DND-41 (cell line): ENCODE results near the gene REV3L.
"Not testable (repeated sequence)": the region's sequence is repeated elsewhere in the genome, so short reads cannot be mapped to it uniquely, and the experiment has no call there.

Experiments used
- ATAC-seq: fragments of 200-7000 bp; cut with Tn5 transposase; 3 replicates; pipeline ENCODE4 v1.9.1; 2021; ENCODE audit warnings: low read depth; ENCODE audit not compliant: insufficient read depth
- DNase-seq: peaks from one replicate; pipeline ENCODE4 v3.0.0-alpha.2; 2020
- H2AFZ ChIP-seq: 2 replicates; pipeline ENCODE4 v1.6.0; 2012; ENCODE audit warnings: low read depth, low read length
- H3K27ac ChIP-seq: 2 replicates; pipeline ENCODE4 v1.5.1; 2012; ENCODE audit warnings: low read length, inconsistent platforms
- H3K27me3 ChIP-seq: fragments of 200-600 bp; sonication (generic); 2 replicates; pipeline ENCODE4 v1.6.0; 2012; ENCODE audit warnings: low read length, mild to moderate bottlenecking, inconsistent platforms; ENCODE audit not compliant: insufficient read depth, poor library complexity
- H3K36me3 ChIP-seq: 2 replicates; pipeline ENCODE4 v1.5.1; 2012; ENCODE audit warnings: low read length, inconsistent platforms; ENCODE audit not compliant: insufficient read depth
- H3K4me1 ChIP-seq: 2 replicates; pipeline ENCODE4 v1.5.1; 2012; ENCODE audit warnings: mild to moderate bottlenecking, low read length; ENCODE audit not compliant: insufficient read depth
- H3K4me2 ChIP-seq: 2 replicates; pipeline ENCODE4 v1.6.0; 2012; ENCODE audit warnings: mild to moderate bottlenecking, moderate library complexity, low read length, inconsistent platforms; ENCODE audit not compliant: insufficient read depth
- H3K4me3 ChIP-seq, 2 experiments: fragments of 200-600 bp in 1 of 2; shearing (Covaris generic) in 1 of 2; 2 replicates each; pipeline ENCODE4 v1.5.1; 2012 to 2016; ENCODE audit warnings: inconsistent platforms in 2 of 2, low read length in 2 of 2, mild to moderate bottlenecking in 2 of 2, low read depth in 1 of 2, moderate library complexity in 1 of 2
- H3K79me2 ChIP-seq: 2 replicates; pipeline ENCODE4 v1.6.0; 2012; ENCODE audit warnings: low read length, inconsistent platforms; ENCODE audit not compliant: insufficient read depth
- H3K9ac ChIP-seq: 2 replicates; pipeline ENCODE4 v1.6.0; 2012; ENCODE audit warnings: low read depth, mild to moderate bottlenecking, inconsistent platforms, low read length, moderate library complexity
- H3K9me3 ChIP-seq: 2 replicates; pipeline ENCODE4 v1.5.1; 2012; ENCODE audit warnings: low read length, moderate library complexity, mild to moderate bottlenecking, inconsistent platforms; ENCODE audit not compliant: insufficient read depth, severe bottlenecking
- H4K20me1 ChIP-seq: 2 replicates; pipeline ENCODE4 v1.6.0; 2012; ENCODE audit warnings: low read length; ENCODE audit not compliant: insufficient read depth
- EZH2 ChIP-seq: IDR thresholded peaks from 3 replicates; pipeline ENCODE4 v1.6.1; 2012; ENCODE audit warnings: borderline replicate concordance, low read depth, mild to moderate bottlenecking, moderate library complexity, low read length, inconsistent platforms; ENCODE audit not compliant: severe bottlenecking
- TF ChIP-seq, protein P1 (sequence below): IDR thresholded peaks from 2 replicates; pipeline ENCODE4 v1.5.1; 2012; ENCODE audit warnings: borderline replicate concordance, low read length, moderate library complexity, mild to moderate bottlenecking; ENCODE audit not compliant: poor library complexity, severe bottlenecking; ENCODE audit errors: extremely low read depth

REV3L gene

DNA sequence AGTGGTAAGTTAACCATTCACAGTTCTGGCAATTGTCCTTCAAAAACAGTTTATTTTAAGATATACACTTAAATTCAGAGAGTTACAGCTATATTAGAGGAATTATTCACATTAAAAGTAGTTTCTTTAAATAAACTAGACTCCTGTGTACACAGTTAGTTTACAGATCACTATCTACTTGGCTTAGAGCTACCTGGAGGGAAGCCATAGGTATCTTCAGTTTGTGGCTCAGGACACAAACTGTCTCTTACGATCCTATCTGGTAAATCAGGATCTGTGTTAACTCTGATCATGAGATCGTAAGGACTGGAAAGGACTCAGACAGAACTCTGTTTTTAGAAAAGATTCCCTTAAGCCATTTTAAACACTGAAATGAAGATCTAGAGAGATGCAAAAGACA lies 160.9 kb downstream of the REV3L start:
- H3K4me2 ChIP-seq: no peak overlapping the region
- no peaks in the 10 kb centered on the region for H4K20me1 ChIP-seq
- H3K9me3 ChIP-seq: no peaks in the 10 kb centered on the region
- H3K79me2 ChIP-seq: no peaks in the 10 kb centered on the region
- no peaks in the 10 kb centered on the region for H3K27me3 ChIP-seq
- H3K36me3 ChIP-seq: peaks cover 74% of the 10 kb centered on the region
- H3K9ac ChIP-seq: no peak overlapping the region
- no peak overlapping the region for H3K27ac ChIP-seq
- H3K4me1 ChIP-seq: no peaks in the 10 kb centered on the region
- TF ChIP-seq EZH2: no peak
- TF ChIP-seq, protein P1, sequence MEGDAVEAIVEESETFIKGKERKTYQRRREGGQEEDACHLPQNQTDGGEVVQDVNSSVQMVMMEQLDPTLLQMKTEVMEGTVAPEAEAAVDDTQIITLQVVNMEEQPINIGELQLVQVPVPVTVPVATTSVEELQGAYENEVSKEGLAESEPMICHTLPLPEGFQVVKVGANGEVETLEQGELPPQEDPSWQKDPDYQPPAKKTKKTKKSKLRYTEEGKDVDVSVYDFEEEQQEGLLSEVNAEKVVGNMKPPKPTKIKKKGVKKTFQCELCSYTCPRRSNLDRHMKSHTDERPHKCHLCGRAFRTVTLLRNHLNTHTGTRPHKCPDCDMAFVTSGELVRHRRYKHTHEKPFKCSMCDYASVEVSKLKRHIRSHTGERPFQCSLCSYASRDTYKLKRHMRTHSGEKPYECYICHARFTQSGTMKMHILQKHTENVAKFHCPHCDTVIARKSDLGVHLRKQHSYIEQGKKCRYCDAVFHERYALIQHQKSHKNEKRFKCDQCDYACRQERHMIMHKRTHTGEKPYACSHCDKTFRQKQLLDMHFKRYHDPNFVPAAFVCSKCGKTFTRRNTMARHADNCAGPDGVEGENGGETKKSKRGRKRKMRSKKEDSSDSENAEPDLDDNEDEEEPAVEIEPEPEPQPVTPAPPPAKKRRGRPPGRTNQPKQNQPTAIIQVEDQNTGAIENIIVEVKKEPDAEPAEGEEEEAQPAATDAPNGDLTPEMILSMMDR: no peak
- no peak for ATAC-seq
- no peak for DNase-seq
- H3K4me3 ChIP-seq: no peak overlapping the region
- H2AFZ ChIP-seq: no peak overlapping the region

DNA sequence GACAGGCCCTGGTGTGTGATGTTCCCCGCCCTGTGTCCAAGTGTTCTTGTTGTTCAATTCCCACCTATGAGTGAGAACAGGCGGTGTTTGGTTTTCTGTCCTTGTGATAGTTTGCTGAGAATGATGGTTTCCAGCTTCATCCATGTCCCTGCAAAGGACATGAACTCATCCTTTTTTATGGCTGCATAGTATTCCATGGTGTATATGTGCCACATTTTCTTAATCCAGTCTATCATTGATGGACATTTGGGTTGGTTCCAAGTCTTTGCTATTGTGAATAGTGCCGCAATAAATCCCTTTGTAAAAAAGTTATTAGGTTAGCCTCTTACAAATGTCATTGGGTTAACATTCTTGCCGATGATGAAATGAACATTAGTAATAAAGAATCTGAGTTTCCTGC lies 175.1 kb downstream of the REV3L start:
- H3K27me3 ChIP-seq, DNase-seq, H4K20me1 ChIP-seq, H2AFZ ChIP-seq, H3K4me1 ChIP-seq, H3K27ac ChIP-seq, H3K4me3 ChIP-seq, H3K79me2 ChIP-seq, H3K9me3 ChIP-seq, H3K4me2 ChIP-seq, H3K9ac ChIP-seq, ATAC-seq: not testable (repeated sequence)
- peaks cover 69% of the 10 kb centered on the region for H3K36me3 ChIP-seq

DNA sequence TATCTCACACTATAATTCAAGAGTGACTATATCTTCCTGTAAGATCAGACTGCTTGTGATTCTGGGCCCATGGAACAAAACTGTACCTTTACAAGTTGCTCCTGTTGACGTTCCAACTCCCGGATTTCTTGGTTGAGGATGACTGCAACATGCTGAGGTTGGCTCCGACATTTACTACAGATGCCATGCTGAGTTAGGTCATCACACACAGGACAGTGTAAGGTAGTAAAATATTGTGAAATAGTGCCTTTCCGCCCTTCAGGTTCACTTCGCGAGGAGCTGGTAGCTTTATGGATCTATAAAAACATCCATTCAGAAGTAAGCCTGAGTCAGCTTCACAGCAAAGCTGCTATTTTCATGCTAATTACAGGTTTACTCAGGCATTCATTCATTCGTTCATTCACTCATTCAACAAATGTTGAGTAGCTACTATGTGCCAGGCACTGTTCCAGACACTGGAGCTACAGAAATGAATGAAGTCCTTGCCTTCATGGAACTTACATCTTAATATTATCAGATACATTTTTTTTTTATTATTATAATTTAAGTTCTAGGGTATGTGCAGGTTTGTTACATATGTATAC lies 175.7 kb downstream of the REV3L start:
- TF ChIP-seq EZH2: no peak
- TF ChIP-seq, protein P1: no peak
- Histone ChIP-seq H3K79me2 (no peaks in the 10 kb centered on the region), H4K20me1 (no peaks in the 10 kb centered on the region), H3K9ac (no peak overlapping the region), H3K27me3 (no peaks in the 10 kb centered on the region), H3K36me3 (peaks cover 67% of the 10 kb centered on the region), H3K4me3 (no peak overlapping the region), H2AFZ (no peak overlapping the region), H3K9me3 (no peaks in the 10 kb centered on the region), H3K4me2 (no peak overlapping the region), H3K4me1 (no peaks in the 10 kb centered on the region), H3K27ac (no peak overlapping the region)
- DNase-seq: no peak
- ATAC-seq: no peak

DNA sequence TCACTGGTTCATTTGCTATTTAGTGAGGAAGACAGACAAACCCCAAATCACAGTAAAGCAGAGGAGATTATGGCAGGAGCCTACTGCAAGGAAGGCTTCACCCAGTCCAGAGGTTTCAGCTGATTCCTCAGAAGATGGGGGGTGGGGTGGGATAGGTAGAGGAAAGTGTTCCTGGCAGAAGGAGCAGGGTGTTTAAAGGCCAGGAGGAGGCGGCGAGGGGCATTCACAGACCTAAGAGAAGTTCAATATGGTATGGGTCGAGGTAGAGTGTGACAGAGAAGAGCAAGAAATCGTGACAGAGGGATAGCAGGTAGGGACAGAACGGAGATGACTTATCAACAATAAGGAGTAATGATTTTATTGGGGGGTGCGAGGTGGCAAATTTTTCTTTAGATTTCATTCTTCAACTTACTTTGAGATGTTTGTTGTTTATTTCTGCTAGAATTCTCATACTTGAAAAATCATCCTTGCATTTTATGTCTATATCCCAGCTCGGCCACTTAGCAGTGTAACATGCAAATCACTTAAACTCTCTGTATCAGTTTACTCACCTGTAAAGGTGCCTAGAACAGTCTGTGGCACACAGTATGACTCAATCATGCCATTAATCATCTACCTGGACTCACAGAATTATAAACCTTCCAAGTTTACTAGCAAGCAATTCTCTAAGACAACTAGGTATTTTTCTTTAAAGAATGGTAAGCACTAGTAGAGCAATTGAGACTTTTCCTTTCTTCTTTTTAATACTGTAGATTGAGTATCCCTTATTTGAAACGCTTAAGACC lies 176.7 kb downstream of the REV3L start:
- no peaks in the 10 kb centered on the region for H4K20me1 ChIP-seq
- H3K27ac ChIP-seq: no peak overlapping the region
- H3K9ac ChIP-seq: no peak overlapping the region
- H3K79me2 ChIP-seq: no peaks in the 10 kb centered on the region
- TF ChIP-seq EZH2: no peak
- TF ChIP-seq, protein P1: no peak
- no peaks in the 10 kb centered on the region for H3K27me3 ChIP-seq
- no peak overlapping the region for H3K4me3 ChIP-seq
- peaks cover 70% of the 10 kb centered on the region for H3K36me3 ChIP-seq
- H3K9me3 ChIP-seq: no peaks in the 10 kb centered on the region
- H2AFZ ChIP-seq: no peak overlapping the region
- H3K4me1 ChIP-seq: no peaks in the 10 kb centered on the region
- no peak for ATAC-seq
- no peak for DNase-seq
- no peak overlapping the region for H3K4me2 ChIP-seq
